GM19395 (cell line): ENCODE data around the gene SLC24A3.

Experiments used
- ATAC-seq: cut with Tn5 transposase; IDR thresholded peaks from one replicate; pipeline ENCODE4 v1.9.1; 2021; ENCODE audit warnings: mild to moderate bottlenecking, moderate library complexity; ENCODE audit not compliant: unreplicated experiment

The SLC24A3 gene

GRCh38 chr20:19725814-19726525 is 513.5 kb downstream of the SLC24A3 start:
- ATAC-seq = no peak

GRCh38 chr20:19727251-19727847 is 514.9 kb downstream of the SLC24A3 start:
- no peak for ATAC-seq

DNA sequence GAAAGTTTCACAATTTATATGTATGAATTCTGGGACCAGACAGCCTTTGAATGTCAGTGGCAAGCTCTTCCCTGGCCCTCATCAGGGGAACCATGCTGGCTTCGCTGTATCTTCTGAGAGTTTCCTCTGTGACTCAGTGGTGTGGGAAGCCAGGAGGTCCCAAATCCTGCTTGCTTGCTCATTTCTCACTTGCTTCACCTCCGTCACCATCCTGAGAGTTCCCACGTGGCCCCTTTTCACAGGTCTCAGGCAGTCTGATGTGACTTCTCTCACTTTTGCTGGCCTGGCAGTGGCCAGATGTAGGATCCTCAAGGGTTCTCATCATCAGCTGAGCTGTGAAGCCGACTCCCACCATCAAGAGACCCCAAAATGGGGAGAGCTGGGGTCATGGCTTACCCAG is 517.2 kb downstream of the SLC24A3 start:
- ATAC-seq = no peak

- no peak for ATAC-seq
These were observed 518.3 kb downstream of the SLC24A3 start for GRCh38 chr20:19730706-19731105.

DNA sequence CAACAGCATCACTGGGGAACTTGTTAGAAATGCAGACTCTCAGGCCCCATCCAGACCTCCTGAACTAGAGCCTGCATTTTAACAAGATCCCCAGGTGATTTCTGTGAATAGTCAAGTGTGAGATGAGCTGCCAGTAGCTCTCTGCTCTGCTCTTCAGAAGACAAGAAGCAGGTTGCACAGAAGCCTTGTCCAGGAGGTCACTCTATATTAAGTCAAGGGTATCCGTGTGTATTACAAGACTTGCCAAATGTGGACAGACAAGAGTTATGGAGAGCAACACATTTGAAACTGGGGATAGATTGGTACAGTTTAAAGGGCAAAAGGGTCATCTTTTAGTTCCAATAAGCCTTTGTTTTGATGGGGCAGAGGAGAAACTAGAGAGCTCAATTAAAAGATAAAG is 522.4 kb downstream of the SLC24A3 start:
- ATAC-seq = no peak

DNA sequence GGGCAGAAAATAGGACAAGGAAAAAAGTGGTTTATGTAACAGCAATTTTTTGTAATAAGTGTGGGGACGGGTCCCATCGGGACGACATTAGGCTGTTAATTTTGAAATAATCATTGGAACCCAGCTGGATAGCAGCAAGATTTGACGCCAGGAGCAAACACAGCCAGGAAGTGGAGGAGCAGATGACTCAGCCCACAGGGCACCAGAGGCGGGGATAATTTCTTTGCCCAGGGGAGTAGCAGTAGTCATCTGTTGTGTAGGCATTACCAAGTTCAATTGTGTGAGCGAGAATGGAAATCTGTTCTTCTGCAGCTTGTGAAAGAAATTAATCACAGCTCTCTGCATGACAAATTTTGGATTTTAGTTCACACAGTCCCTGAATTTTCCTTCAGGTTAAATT is 523.0 kb downstream of the SLC24A3 start:
- no peak for ATAC-seq

GRCh38 chr20:19737025-19737424 is 524.6 kb downstream of the SLC24A3 start:
- ATAC-seq = no peak

DNA sequence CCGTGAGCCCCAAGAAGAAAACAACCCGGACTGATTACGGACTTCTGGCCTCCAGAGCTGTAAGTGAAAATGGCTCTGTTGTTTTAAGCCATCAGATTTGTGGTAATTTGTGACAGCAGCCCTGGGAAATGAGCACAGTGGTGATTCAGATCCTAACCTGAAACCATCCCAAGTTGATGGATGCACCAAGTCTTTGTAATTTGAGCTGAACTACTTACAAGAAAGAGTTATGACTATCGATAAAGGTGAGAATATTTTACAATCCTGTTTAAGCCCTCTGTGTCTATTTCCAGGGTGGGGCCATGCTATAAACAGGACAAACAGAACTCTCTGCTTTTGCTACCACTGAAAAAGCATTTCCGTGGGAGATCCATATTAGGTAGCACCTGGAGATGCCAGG is 526.5 kb downstream of the SLC24A3 start:
- no peak for ATAC-seq

DNA sequence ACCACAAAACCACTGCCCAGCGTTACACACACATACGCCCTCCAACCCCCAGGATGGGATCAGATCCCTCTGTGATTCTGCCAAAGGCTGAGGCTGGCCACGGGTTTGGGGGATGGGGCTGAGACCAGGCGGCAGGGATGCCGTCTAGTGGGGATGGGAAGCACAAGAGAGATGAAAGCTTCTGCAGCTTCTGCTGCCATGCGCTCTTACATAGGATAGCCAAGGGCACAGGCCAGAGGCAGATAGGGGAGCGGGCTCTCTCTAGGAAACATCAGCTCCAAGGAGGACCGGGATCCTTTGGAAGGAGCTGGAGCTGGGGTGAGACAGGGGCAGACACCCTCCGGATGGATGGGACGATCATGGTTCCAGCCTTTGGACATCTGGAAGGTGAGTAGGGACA is 526.9 kb downstream of the SLC24A3 start:
- ATAC-seq = no peak

DNA sequence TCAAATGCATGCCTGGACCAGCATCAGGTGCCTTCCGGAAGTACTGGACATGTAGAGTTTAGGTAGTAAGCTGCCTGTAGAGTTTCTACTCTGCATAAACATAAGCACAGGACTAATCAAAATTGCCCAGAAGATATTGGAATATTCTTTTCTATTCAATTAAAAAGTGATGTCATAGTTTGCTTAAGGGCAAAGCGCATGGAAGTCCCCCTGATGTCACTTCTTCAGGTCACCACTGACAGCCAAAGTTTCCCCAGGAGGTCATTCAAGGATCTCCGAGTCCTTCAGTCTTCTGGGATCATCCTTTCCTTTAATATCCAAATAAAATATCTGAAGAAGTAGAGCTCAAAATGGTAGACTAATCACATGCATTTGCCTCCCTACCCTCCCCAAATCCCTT is 528.1 kb downstream of the SLC24A3 start:
- ATAC-seq = no peak

GRCh38 chr20:19741924-19742323 is 529.5 kb downstream of the SLC24A3 start:
- ATAC-seq = no peak

DNA sequence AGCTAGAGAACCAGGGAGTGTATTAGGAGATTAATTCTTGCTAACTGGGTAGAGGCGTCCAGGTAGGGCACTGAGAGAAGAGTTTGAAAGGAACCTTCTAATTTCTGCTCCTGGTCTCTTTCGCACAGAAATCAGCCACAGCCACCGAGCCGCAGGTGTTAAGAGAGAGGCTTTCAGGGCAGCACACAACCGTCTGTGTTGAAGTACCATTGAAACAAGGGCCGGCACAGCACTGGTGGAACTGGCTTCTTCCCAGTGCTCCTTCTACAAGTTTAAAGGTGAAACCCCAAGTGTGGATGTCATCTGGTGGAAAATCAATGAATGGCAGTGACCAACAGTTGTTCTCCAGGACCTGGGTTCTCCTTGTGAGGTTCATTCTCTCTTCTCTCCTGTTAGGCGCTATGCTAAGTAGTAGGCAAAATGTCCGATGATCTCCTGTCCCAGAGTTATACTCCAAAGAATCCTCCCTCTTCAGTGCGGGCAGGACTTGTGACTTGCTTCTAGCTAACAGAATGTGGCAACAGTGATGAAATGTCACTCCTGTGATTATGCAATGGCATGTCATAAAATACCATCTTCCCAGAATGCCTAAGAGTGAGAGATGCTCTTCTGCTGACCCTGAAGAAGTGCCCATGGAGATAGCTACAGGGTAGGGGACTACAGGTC is 530.7 kb downstream of the SLC24A3 start:
- ATAC-seq = no peak

DNA sequence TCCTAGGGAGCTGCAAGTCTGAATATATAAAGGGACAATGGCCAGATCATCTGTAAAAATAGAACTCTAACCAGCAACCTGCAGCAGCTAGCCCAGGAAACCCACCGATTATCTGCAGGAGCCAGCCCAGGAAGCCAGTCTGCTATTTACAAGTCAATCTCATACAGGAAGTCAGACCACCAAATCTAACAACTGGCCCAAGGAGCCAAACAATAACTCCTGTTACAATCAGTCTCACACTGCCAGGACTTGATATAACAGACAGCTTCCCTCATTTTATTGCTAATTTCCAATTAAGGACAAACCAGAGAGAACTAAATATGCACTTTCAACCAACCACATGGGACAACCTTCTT is 531.2 kb downstream of the SLC24A3 start:
- no peak for ATAC-seq

GRCh38 chr20:19745106-19745505 is 532.7 kb downstream of the SLC24A3 start:
- ATAC-seq = no peak

DNA sequence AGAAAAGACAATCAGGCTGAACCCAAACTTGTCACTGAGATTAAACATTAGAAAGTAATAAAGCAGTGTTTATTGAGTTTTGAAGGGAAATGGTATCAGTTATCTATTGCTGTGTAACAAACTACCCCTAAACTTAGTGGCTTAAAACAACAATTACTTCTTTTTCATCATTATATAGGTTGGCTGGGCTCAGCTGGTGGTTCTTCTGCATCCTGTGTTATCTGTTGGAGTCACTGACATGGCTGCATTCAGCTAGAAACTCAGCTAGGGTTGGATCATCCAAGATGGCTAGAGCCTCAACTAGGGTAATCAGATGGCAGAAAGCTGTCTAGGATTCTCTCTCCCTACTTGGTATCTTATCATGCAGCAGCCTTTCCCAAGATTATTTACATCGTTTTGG is 533.1 kb downstream of the SLC24A3 start:
- no peak for ATAC-seq

GRCh38 chr20:19746396-19746795 is 534.0 kb downstream of the SLC24A3 start:
- ATAC-seq = no peak

DNA sequence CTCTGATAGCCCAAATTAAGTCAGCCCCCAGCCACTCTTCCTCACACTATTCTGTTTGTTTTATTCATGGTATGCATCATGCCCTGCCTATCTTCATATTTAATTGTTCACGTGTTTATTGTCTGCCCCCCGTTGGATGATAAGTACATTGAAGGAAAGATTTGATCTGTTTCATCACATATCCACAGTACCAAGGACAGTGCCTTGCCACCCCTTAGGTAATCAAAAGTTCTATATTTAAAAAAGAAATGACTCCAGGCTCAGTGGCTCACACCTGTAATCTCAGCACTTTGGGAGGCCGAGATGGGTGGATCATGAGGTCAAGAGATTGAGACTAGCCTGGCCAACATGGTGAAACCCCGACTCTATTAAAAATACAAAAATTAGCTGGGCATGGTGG is 535.5 kb downstream of the SLC24A3 start:
- ATAC-seq = no peak

DNA sequence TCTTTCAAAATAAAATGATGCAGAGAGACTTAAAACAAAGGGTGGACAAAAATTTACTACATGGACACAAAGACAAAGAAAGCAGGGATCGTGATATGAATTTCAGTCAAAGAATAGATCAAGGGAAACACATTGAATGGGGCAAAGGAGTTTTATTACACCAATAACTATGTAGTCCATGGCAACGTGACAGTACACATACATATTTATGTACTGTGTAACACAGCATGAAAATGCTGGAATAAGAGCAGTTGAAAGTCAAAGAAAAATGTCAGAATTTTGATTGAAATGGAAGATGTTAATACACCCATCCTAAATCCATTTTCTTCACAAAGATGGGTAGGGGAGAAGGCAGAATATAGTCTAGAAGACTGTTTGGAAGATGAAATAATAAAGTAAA is 536.2 kb downstream of the SLC24A3 start:
- ATAC-seq = no peak

- ATAC-seq = no peak
These were observed 537.2 kb downstream of the SLC24A3 start for GRCh38 chr20:19749618-19750071.

DNA sequence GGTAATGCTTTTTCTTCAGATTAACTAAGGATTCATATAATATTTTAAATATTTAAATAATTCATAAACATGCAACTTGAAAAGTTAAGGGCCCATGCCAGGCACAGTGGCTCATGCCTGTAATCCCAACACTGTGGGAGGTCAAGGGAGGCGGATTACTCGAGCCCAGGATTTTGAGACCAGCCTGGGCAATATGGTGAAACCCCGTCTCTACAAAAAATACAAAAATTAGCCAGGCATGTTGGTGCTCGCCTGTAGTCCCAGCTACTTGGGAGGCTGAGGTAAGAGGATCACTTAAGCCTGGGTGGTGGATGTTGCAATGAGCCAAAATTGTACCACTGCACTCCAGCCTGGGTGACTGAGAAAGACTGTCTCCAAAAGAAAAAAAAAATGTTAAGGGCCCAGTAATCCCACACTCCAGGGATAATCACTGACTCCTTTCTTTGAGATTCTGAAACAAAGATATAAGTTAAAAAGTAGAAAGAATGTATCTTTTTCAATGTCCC is 537.7 kb downstream of the SLC24A3 start:
- ATAC-seq = no peak

DNA sequence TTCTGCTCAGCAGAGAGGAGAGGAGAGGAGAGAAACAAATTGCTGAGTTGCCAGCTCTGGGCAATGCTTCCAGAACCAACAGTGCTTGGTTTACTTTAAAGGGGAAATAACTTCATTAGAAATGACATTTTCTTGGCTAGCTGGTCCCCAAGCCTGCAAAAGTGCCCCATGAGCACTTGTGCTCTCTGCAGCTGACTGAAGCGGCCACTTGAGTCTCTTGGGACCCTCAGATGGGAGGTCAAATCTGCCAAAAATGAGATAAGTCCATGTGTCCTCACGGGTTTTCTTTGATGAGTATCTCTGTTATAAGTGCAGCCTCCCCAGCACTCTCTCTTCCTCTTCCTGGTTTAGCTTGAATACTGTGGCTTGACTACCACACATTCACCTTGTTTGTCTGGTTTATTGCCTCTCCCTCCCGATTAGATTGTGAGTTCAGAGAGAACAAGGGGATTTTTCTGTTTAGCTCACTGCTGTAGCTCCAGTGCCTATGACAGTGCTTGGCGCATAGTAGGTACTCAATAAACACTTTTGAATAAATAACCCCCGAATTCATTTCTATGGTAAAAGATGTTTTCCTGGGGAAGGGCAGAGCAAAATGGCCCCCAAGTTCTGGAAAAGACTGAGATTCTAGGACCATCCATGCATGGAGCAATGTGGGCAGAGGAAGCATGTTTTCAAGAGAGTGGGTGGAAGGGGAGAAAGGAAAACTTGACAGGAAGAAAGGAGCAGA is 538.6 kb downstream of the SLC24A3 start:
- no peak for ATAC-seq
